SK-N-SH treated with all-trans-retinoic acid at 6 μM for 48 hours (cell line): ENCODE results near the gene ALDH1B1.

Experiments
- ATAC-seq: fragments of 200-7000 bp; cut with Tn5 transposase; 3 replicates; pipeline ENCODE4 v1.9.1; 2020; ENCODE audit warnings: mild to moderate bottlenecking, moderate library complexity
- ARNTL ChIP-seq: fragments of 450-650 bp; formaldehyde crosslinking; IDR thresholded peaks from 2 replicates; pipeline ENCODE4 v1.5.0; 2020; ENCODE audit warnings: low read depth, mild to moderate bottlenecking, moderate library complexity, borderline replicate concordance
- BACH2 ChIP-seq: fragments of 250-450 bp; sonication (Bioruptor Pico); IDR thresholded peaks from 2 replicates; pipeline ENCODE4 v1.9.0; 2021; ENCODE audit warnings: mild to moderate bottlenecking, borderline replicate concordance
- CREB5 ChIP-seq: fragments of 250-450 bp; sonication (Bioruptor Pico); IDR thresholded peaks from 2 replicates; pipeline ENCODE4 v1.5.1; 2020; ENCODE audit warnings: low read depth, mild to moderate bottlenecking, moderate library complexity
- CSDC2 ChIP-seq: fragments of 250-450 bp; sonication (Bioruptor Pico); IDR thresholded peaks from 2 replicates; pipeline ENCODE4 v1.5.0; 2020; ENCODE audit warnings: mild to moderate bottlenecking, moderate library complexity
- ESRRG ChIP-seq: fragments of 250-450 bp; sonication (Bioruptor Pico); IDR thresholded peaks from 2 replicates; pipeline ENCODE4 v1.6.1; 2021; ENCODE audit warnings: mild to moderate bottlenecking
- GLIS3 ChIP-seq: fragments of 250-450 bp; sonication (Bioruptor Pico); IDR thresholded peaks from 2 replicates; pipeline ENCODE4 v1.5.0; 2020; ENCODE audit warnings: mild to moderate bottlenecking, moderate library complexity
- ISL1 ChIP-seq: fragments of 250-450 bp; sonication (Bioruptor Pico); IDR thresholded peaks from 2 replicates; pipeline ENCODE4 v2.1.2; 2022; ENCODE audit warnings: mild to moderate bottlenecking, moderate library complexity
- OSR1 ChIP-seq: fragments of 250-450 bp; sonication (Bioruptor Pico); IDR thresholded peaks from 2 replicates; pipeline ENCODE4 v1.8.0; 2022; ENCODE audit warnings: moderate library complexity, mild to moderate bottlenecking, inconsistent platforms
- POU6F1 ChIP-seq: fragments of 250-450 bp; sonication (Bioruptor Pico); IDR thresholded peaks from 2 replicates; pipeline ENCODE4 v1.8.0; 2021; ENCODE audit warnings: low read depth, mild to moderate bottlenecking, moderate library complexity, borderline replicate concordance
- PPARA ChIP-seq: fragments of 250-450 bp; sonication (Bioruptor Pico); IDR thresholded peaks from 2 replicates; pipeline ENCODE4 v1.5.0; 2020; ENCODE audit warnings: mild to moderate bottlenecking, borderline replicate concordance
- RARB ChIP-seq: fragments of 250-450 bp; sonication (Bioruptor Pico); IDR thresholded peaks from 2 replicates; pipeline ENCODE4 v1.8.0; 2021; ENCODE audit warnings: mild to moderate bottlenecking, moderate library complexity
- SNAI2 ChIP-seq: fragments of 250-450 bp; sonication (Bioruptor Pico); IDR thresholded peaks from 2 replicates; pipeline ENCODE4 v1.5.0; 2020; ENCODE audit warnings: mild to moderate bottlenecking, moderate library complexity
- TCF4 ChIP-seq: fragments of 250-450 bp; sonication (Bioruptor Pico); IDR thresholded peaks from 2 replicates; pipeline ENCODE4 v1.8.0; 2021; ENCODE audit warnings: mild to moderate bottlenecking, moderate library complexity, borderline replicate concordance
- TOX ChIP-seq: fragments of 250-450 bp; sonication (Bioruptor Pico); IDR thresholded peaks from 2 replicates; pipeline ENCODE4 v1.8.0; 2021; ENCODE audit warnings: mild to moderate bottlenecking, moderate library complexity, borderline replicate concordance
- ZC3H10 ChIP-seq: fragments of 250-450 bp; sonication (Bioruptor Pico); IDR thresholded peaks from 2 replicates; pipeline ENCODE4 v1.5.1; 2021; ENCODE audit warnings: mild to moderate bottlenecking, moderate library complexity
- ZFP3 ChIP-seq: fragments of 250-450 bp; sonication (Bioruptor Pico); IDR thresholded peaks from 2 replicates; pipeline ENCODE4 v1.5.0; 2020; ENCODE audit warnings: mild to moderate bottlenecking, moderate library complexity
- ZFP30 ChIP-seq: fragments of 450-650 bp; formaldehyde crosslinking; IDR thresholded peaks from 2 replicates; pipeline ENCODE4 v1.5.0; 2022; ENCODE audit warnings: mild to moderate bottlenecking, moderate library complexity
- ZNF565 ChIP-seq: fragments of 450-650 bp; formaldehyde crosslinking; conservative IDR thresholded peaks from 2 replicates; pipeline ENCODE4 v1.5.0; 2020; ENCODE audit warnings: low read depth, mild to moderate bottlenecking, moderate library complexity
- ZNF70 ChIP-seq: fragments of 450-650 bp; formaldehyde crosslinking; IDR thresholded peaks from 2 replicates; pipeline ENCODE4 v1.5.0; 2020; ENCODE audit warnings: mild to moderate bottlenecking, moderate library complexity
- ZNF8 ChIP-seq: fragments of 450-650 bp; formaldehyde crosslinking; IDR thresholded peaks from 2 replicates; pipeline ENCODE4 v1.5.0; 2020; ENCODE audit warnings: mild to moderate bottlenecking, moderate library complexity
- TF ChIP-seq, protein P1 (sequence below): fragments of 250-450 bp; sonication (Bioruptor Pico); IDR thresholded peaks from 2 replicates; pipeline ENCODE4 v1.8.0; 2020; ENCODE audit warnings: mild to moderate bottlenecking, moderate library complexity, borderline replicate concordance
- TF ChIP-seq, protein P2 (sequence below): fragments of 250-450 bp; sonication (Bioruptor Pico); IDR thresholded peaks from 2 replicates; pipeline ENCODE4 v1.5.0; 2020; ENCODE audit warnings: mild to moderate bottlenecking, moderate library complexity

ALDH1B1 gene

GRCh38 chr9:38356851-38357250 lies 35.7 kb upstream of the ALDH1B1 start:
- ATAC-seq, result no peak
- TF ChIP-seq ISL1 (CRISPR knock-in tag) (no peak), ZNF565 (no peak), BACH2 (CRISPR knock-in tag) (no peak), ZC3H10 (CRISPR knock-in tag) (no peak), SNAI2 (no peak), TOX (CRISPR knock-in tag) (no peak), ARNTL (no peak), RARB (CRISPR knock-in tag) (no peak), CREB5 (no peak), CSDC2 (CRISPR knock-in tag) (no peak), POU6F1 (CRISPR knock-in tag) (no peak), ZNF8 (no peak), PPARA (CRISPR knock-in tag) (no peak), ZFP30 (CRISPR knock-in tag) (no peak), GLIS3 (CRISPR knock-in tag) (no peak), TCF4 (no peak), ZFP3 (CRISPR knock-in tag) (no peak), ZNF70 (CRISPR knock-in tag) (no peak)
- TF ChIP-seq, protein P1, sequence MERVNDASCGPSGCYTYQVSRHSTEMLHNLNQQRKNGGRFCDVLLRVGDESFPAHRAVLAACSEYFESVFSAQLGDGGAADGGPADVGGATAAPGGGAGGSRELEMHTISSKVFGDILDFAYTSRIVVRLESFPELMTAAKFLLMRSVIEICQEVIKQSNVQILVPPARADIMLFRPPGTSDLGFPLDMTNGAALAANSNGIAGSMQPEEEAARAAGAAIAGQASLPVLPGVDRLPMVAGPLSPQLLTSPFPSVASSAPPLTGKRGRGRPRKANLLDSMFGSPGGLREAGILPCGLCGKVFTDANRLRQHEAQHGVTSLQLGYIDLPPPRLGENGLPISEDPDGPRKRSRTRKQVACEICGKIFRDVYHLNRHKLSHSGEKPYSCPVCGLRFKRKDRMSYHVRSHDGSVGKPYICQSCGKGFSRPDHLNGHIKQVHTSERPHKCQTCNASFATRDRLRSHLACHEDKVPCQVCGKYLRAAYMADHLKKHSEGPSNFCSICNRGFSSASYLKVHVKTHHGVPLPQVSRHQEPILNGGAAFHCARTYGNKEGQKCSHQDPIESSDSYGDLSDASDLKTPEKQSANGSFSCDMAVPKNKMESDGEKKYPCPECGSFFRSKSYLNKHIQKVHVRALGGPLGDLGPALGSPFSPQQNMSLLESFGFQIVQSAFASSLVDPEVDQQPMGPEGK (CRISPR knock-in tag), result no peak
- TF ChIP-seq, protein P2, sequence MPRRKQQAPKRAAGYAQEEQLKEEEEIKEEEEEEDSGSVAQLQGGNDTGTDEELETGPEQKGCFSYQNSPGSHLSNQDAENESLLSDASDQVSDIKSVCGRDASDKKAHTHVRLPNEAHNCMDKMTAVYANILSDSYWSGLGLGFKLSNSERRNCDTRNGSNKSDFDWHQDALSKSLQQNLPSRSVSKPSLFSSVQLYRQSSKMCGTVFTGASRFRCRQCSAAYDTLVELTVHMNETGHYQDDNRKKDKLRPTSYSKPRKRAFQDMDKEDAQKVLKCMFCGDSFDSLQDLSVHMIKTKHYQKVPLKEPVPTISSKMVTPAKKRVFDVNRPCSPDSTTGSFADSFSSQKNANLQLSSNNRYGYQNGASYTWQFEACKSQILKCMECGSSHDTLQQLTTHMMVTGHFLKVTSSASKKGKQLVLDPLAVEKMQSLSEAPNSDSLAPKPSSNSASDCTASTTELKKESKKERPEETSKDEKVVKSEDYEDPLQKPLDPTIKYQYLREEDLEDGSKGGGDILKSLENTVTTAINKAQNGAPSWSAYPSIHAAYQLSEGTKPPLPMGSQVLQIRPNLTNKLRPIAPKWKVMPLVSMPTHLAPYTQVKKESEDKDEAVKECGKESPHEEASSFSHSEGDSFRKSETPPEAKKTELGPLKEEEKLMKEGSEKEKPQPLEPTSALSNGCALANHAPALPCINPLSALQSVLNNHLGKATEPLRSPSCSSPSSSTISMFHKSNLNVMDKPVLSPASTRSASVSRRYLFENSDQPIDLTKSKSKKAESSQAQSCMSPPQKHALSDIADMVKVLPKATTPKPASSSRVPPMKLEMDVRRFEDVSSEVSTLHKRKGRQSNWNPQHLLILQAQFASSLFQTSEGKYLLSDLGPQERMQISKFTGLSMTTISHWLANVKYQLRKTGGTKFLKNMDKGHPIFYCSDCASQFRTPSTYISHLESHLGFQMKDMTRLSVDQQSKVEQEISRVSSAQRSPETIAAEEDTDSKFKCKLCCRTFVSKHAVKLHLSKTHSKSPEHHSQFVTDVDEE, result no peak

DNA sequence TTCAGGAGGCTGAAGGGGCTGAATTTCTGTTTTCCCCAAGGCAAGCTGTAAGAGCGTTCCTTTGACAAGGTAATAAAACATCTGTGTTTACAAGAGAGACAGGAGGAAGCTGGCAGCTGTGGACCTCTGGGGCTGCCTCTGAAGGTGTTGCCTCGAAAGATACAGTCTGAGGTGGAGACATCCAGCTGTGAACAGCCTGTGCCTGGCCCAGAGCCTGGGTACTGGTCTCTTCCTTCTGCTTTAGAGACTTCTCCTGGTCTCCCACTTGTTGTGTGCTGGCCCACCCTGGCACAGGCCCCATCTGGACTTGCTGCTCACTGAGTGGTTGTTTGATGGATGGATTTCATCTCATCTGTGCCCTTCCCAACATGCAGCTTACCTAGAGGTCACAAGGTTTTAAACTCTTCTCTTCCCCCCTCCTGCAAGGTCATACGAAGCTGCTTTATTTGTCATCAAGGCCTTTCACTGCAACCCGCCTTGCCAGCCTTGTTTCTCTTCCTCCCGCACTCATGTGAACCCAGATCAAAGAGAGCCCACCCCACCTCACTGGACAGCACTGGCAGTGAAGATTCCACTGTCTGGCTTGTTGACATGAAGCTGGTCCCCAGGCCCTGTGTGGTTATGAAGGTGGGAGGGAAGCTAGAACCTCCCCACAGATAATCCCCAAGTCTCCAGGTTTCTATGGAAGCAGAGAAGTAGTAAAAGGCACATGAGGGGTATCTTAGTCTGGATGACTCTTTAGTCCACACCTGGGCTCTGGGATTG lies 35.0 kb upstream of the ALDH1B1 start:
- no peak for ATAC-seq
- TF ChIP-seq ZC3H10 (CRISPR knock-in tag) (no peak), ZNF8 (no peak), TOX (CRISPR knock-in tag) (no peak), SNAI2 (no peak), OSR1 (CRISPR knock-in tag) (no peak), ISL1 (CRISPR knock-in tag) (no peak), ZFP30 (CRISPR knock-in tag) (no peak)

DNA sequence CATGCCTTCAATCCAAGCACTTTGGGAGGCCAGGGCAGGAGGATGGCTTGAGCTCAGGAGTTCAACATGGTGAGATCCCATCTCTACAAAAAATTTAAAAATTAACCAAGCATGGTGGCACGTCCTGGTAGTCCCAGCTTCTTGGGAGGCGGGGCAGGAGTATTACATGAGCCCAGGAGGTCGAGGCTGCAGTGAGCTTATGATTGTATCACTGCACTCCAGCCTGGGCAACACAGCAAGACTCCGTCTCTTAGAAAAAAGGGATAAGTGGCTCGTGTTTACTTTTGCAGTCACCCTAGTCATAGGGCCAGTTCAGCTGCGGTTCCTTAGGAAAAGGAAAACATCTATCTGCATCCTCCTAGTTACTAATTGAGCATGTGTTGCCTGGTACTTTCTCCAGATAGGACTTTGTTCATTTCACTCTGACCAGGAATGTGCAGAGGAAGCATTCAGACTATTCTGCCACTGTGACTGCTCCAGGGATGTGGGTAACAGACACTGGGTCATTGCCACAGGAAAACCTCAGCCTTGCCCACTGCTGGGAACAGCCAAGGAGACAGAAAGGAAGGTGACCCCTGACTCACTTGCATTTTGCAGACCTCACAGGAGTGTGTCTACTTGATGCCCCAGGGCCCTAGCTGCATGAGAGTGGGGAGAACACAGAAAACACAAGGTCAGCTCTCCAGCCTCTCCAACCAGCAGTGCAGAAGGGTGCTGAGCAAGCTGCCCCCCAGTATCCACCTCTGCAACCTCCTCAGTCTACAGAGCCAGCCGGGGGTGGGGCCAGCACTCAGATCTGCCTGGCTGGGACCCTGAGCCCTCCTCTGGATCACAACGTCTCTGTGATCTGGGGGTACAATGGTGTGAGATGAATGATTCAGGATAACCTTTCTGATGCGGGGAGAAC lies 33.9 kb upstream of the ALDH1B1 start:
- no peak for ATAC-seq
- no peak for TF ChIP-seq RARB (CRISPR knock-in tag)
- TF ChIP-seq POU6F1 (CRISPR knock-in tag), result no peak
- TF ChIP-seq PPARA (CRISPR knock-in tag), result no peak
- TF ChIP-seq ESRRG (CRISPR knock-in tag), result no peak
- TF ChIP-seq ARNTL, result no peak
- TF ChIP-seq ZFP3 (CRISPR knock-in tag), result no peak
- no peak for TF ChIP-seq TCF4
- no peak for TF ChIP-seq ZNF8
- no peak for TF ChIP-seq CSDC2 (CRISPR knock-in tag)
- no peak for TF ChIP-seq ZNF565
- no peak for TF ChIP-seq TOX (CRISPR knock-in tag)
- TF ChIP-seq OSR1 (CRISPR knock-in tag), result no peak
- no peak for TF ChIP-seq ZC3H10 (CRISPR knock-in tag)
- TF ChIP-seq SNAI2, result no peak
- TF ChIP-seq, protein P1 (CRISPR knock-in tag), result no peak
